GM06990 (cell line): Measurements from ENCODE around the gene MGARP.

ENCODE experiments used
- DNase-seq: peaks from one replicate; pipeline ENCODE4 v3.0.0-alpha.2; 2011; ENCODE audit not compliant: insufficient read length; ENCODE audit errors: extremely low read depth
- H3K27me3 ChIP-seq: replicated peaks from 2 replicates; pipeline ENCODE4 v1.6.0; 2011; ENCODE audit warnings: low read length; ENCODE audit not compliant: control insufficient read depth, insufficient read depth
- H3K36me3 ChIP-seq: 2 replicates; pipeline ENCODE4 v1.5.1; 2011; ENCODE audit warnings: low read length; ENCODE audit not compliant: control insufficient read depth, insufficient read depth
- H3K4me3 ChIP-seq: replicated peaks from 2 replicates; pipeline ENCODE4 v1.5.1; 2011; ENCODE audit warnings: low read depth, mild to moderate bottlenecking, control low read depth, low read length
- CTCF ChIP-seq: IDR thresholded peaks from 2 replicates; pipeline ENCODE4 v1.5.1; 2011; ENCODE audit warnings: low read length, control low read depth, mild to moderate bottlenecking, inconsistent platforms; ENCODE audit not compliant: insufficient read depth, poor library complexity, severe bottlenecking

MGARP gene

DNA sequence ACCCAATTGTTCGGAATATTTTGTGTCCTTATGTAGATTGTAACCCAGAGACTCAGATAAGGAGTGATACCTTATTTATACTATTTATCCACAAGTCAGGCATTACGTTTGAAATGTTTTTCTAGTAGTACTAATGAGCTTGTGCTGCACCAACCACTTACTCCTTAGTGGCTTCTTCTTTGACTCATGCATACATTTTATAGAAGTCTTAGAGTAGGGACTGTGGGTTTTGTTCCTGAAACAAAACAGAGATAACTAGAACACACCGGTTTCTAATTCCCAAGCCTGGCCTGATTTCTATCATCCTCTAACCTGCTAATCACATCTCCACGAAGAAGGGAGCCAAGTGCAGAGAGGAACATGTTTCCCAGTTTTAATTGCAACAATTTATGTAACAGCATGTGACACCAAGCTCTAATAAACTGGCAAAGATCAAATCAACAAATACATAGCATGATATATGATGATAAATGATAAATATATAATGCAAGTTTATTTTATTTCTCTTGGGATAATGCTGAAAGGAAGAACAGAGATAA, 32.3 kb downstream of the MGARP start:
- H3K4me3 ChIP-seq: no peak overlapping the region
- H3K36me3 ChIP-seq: no peaks in the 10 kb centered on the region
- no peak for DNase-seq
- no peak for TF ChIP-seq CTCF
- H3K27me3 ChIP-seq: no peaks in the 10 kb centered on the region

GRCh38 chr4:139247241-139247640, 32.8 kb downstream of the MGARP start:
- no peak for DNase-seq

GRCh38 chr4:139246166-139246565, 33.9 kb downstream of the MGARP start:
- no peak overlapping the region for H3K4me3 ChIP-seq
- no peaks in the 10 kb centered on the region for H3K27me3 ChIP-seq
- DNase-seq: no peak
- H3K36me3 ChIP-seq: no peaks in the 10 kb centered on the region
- no peak for TF ChIP-seq CTCF

More at GRCh38 chr4:139247241-139247640, 32.8 kb downstream of the MGARP start:
- no peak overlapping the region for H3K4me3 ChIP-seq
- no peak for TF ChIP-seq CTCF
- H3K36me3 ChIP-seq: no peaks in the 10 kb centered on the region
- no peaks in the 10 kb centered on the region for H3K27me3 ChIP-seq

DNA sequence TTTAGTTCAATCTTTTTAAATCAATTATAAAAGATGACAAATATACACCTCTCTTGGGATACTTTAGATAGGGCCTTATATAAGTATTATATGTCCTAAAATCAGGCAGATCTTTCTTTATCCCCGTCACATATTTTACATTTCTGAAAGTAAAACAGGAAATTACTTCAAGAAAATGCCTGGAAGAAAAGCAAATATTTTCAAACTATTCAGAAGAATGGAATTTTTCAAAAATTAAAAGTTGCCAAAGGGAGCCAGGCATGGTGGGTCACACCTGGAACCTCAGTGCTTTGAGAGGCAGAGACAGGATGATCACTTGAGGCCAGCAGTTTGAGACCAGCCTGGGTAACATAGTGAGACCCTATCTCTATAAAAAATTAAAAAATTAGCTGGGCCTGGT, 34.4 kb downstream of the MGARP start:
- H3K4me3 ChIP-seq: no peak overlapping the region
- no peak for TF ChIP-seq CTCF
- no peak for DNase-seq
- no peaks in the 10 kb centered on the region for H3K36me3 ChIP-seq
- H3K27me3 ChIP-seq: no peaks in the 10 kb centered on the region

GRCh38 chr4:139243448-139244365, 36.3 kb downstream of the MGARP start:
- H3K27me3 ChIP-seq: no peaks in the 10 kb centered on the region
- H3K36me3 ChIP-seq: no peaks in the 10 kb centered on the region
- no peak overlapping the region for H3K4me3 ChIP-seq
- DNase-seq: no peak
- TF ChIP-seq CTCF: no peak
